ENCODE measurements around the gene TRIM34. TPM values are rescaled to one million over a fixed set of nuclear protein-coding genes. Genes with fewer than 3 reads are reported as not detected.

TRIM34 gene
- total and polyA plus RNA-seq, 4 donors = 1.7 to 3.8 (median 2.5) TPM

GRCh38 chr11:5575152-5575551 is 49.6 kb upstream of the TRIM34 start:
- 83% methylated on average over 4 of the region's 4 CpGs for WGBS
- H3K4me1 ChIP-seq (ENCODE audit: control insufficient read depth in 4 of 4, insufficient read depth in 4 of 4, low read length in 3 of 4) = no peaks in the 10 kb centered on the region
- DNase-seq (ENCODE audit: low spot score) = no peak
- TF ChIP-seq SP1 (IDR thresholded peaks at IDR 0.05) = no peak
- TF ChIP-seq GABPA (IDR thresholded peaks at IDR 0.05 in 1 of 2, conservative IDR thresholded peaks at IDR 0.05 in 1 of 2) = no peak
- no peak for TF ChIP-seq JUND (IDR thresholded peaks at IDR 0.05)
- TF ChIP-seq ZBTB33 (IDR thresholded peaks at IDR 0.05) = no peak
- no peak for TF ChIP-seq RXRA (IDR thresholded peaks at IDR 0.05)
- TF ChIP-seq MAX (IDR thresholded peaks at IDR 0.05) = no peak
- TF ChIP-seq FOXA2 (IDR thresholded peaks at IDR 0.05) = no peak
- no peak for TF ChIP-seq ATF3 (IDR thresholded peaks at IDR 0.05)
- TF ChIP-seq HNF4A (conservative IDR thresholded peaks at IDR 0.05) = no peak
- no peak for TF ChIP-seq HNF4G (IDR thresholded peaks at IDR 0.05)
- no peak for TF ChIP-seq YY1 (IDR thresholded peaks at IDR 0.05)
- TF ChIP-seq FOXA1 (IDR thresholded peaks at IDR 0.05) = no peak
- TF ChIP-seq EGR1 (IDR thresholded peaks at IDR 0.05; ENCODE audit: low read depth in 2 of 2) = no peak
- no peak for TF ChIP-seq RAD21 (IDR thresholded peaks at IDR 0.05)
- no peak for TF ChIP-seq TAF1 (conservative IDR thresholded peaks at IDR 0.05)
- TF ChIP-seq NR2F2 (IDR thresholded peaks at IDR 0.05) = no peak
- TF ChIP-seq REST (IDR thresholded peaks at IDR 0.05) = no peak
- no peak for TF ChIP-seq CTCF (IDR thresholded peaks at IDR 0.05; ENCODE audit: low read depth, low read length, missing input control)
- H3K36me3 ChIP-seq (ENCODE audit: control insufficient read depth in 4 of 4, insufficient read depth in 3 of 4, low read depth in 1 of 4, low read length in 3 of 4) = no peaks in the 10 kb centered on the region
- no peak overlapping the region for H3K9ac ChIP-seq (ENCODE audit: low read depth in 1 of 2, low read length in 2 of 2)
- no peaks in the 10 kb centered on the region for H3K9me3 ChIP-seq (ENCODE audit: control insufficient read depth in 4 of 4, low read length in 3 of 4)
- H3K27ac ChIP-seq (ENCODE audit: low read depth in 1 of 2, low read length in 2 of 2) = no peak overlapping the region
- H3K27me3 ChIP-seq (ENCODE audit: control insufficient read depth in 4 of 4, insufficient read depth in 4 of 4, low read length in 3 of 4) = no peaks in the 10 kb centered on the region
- H3K4me3 ChIP-seq (ENCODE audit: low read depth in 1 of 3, low read length in 3 of 3) = no peak overlapping the region

All from liver (tissue), 9 donors.